Mammary epithelial cell (primary cell): ENCODE data around the gene DOCK8.

Experiments
- CTCF ChIP-seq, 2 donors: IDR thresholded peaks in 1 of 2; conservative IDR thresholded peaks in 1 of 2; 2 replicates each; pipeline ENCODE4 v1.5.1; 2011 to 2012; ENCODE audit warnings: inconsistent platforms in 2 of 2, low read length in 2 of 2, mild to moderate bottlenecking in 2 of 2, control low read depth in 1 of 2, low read depth in 1 of 2; ENCODE audit not compliant: insufficient read depth in 1 of 2; ENCODE audit errors: extremely low read depth in 1 of 2
- EZH2 ChIP-seq: IDR thresholded peaks from 2 replicates; pipeline ENCODE4 v1.6.1; 2012; ENCODE audit warnings: low read length, inconsistent platforms, borderline replicate concordance

DNA sequence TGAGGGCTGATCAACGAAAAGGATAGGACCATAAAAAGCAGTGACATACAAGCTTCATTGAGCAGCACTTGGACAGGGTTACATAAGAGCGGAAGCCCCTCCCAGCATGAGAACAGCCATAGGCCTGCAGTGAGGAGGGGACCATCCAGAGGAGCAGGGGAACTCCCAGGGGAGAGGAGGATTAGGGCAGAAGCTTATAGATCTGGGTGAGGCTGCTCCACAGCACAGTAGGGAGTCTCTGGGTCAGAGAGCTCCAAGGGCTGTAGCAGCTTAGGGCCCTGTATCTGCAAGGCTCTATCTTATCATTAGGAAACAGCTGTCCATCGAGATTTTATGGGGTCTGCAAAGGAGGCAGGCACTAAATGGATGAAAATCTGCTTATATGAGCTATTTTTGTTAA, 186.6 kb downstream of the DOCK8 start:
- no peak for TF ChIP-seq CTCF (conservative IDR thresholded peaks at IDR 0.05 in 1 of 2, IDR thresholded peaks at IDR 0.05 in 1 of 2; ENCODE audit: extremely low read depth in 1 of 2, insufficient read depth in 1 of 2, low read depth in 1 of 2, low read length in 2 of 2)
- no peak for TF ChIP-seq EZH2
